ENCODE data around the gene RCSD1. TPM values are rescaled to one million over a fixed set of nuclear protein-coding genes. Genes with fewer than 3 reads are reported as not detected.

RCSD1 gene
- total RNA-seq, 1 experiment from 2014 or later, result 0.16 TPM

GRCh38 chr1:167715157-167715999, 85.3 kb downstream of the RCSD1 start:
- peak; percentile 98 for TF ChIP-seq CTCF (IDR thresholded peaks at IDR 0.05; ENCODE audit: unreplicated experiment)
- peak; percentile 97 for DNase-seq (ENCODE audit: unreplicated experiment)
- Mint-ChIP-seq H3K9me3 (ENCODE audit: unreplicated experiment) (no peaks in the 10 kb centered on the region), H3K27ac (ENCODE audit: low read depth, unreplicated experiment) (peak overlapping the region; percentile 91), H3K4me3 (ENCODE audit: unreplicated experiment) (peak overlapping the region; percentile 88), H3K36me3 (ENCODE audit: insufficient read depth, unreplicated experiment) (peaks cover 25% of the 10 kb centered on the region), H3K27me3 (ENCODE audit: insufficient read depth, unreplicated experiment) (no peaks in the 10 kb centered on the region), H3K4me1 (ENCODE audit: insufficient read depth, unreplicated experiment) (peaks cover 16% of the 10 kb centered on the region)
- CTCF ChIA-PET, result interaction anchor here (0.5 to 5.5 kb wide), 50 partner anchors 8 to 464 kb away, joined by 3 to 46 read pairs (median 4); partner anchors contain the start of genes ADCY10 and DCAF6
- BruUV-seq (replicated peaks), result no TSS peak
- POLR2A ChIA-PET, result interaction anchor here (0.6 to 5.8 kb wide), 35 partner anchors 9 to 745 kb away, joined by 3 to 154 read pairs (median 4); partner anchors contain the start of genes CREG1, DCAF6, MPC2 and SFT2D2
- intact Hi-C loops (cut with micrococcal nuclease), result loop anchor here (1.0 kb wide), 3 partner anchors 82 to 221 kb away; partner anchors contain the start of gene DCAF6

GRCh38 chr1:167716000-167716271, 85.9 kb downstream of the RCSD1 start:
- Mint-ChIP-seq H3K4me3 (ENCODE audit: unreplicated experiment) (peak overlapping the region; percentile 88), H3K36me3 (ENCODE audit: insufficient read depth, unreplicated experiment) (peaks cover 25% of the 10 kb centered on the region), H3K27ac (ENCODE audit: low read depth, unreplicated experiment) (peak overlapping the region; percentile 91), H3K4me1 (ENCODE audit: insufficient read depth, unreplicated experiment) (peaks cover 20% of the 10 kb centered on the region), H3K27me3 (ENCODE audit: insufficient read depth, unreplicated experiment) (no peaks in the 10 kb centered on the region), H3K9me3 (ENCODE audit: unreplicated experiment) (no peaks in the 10 kb centered on the region)
- no TSS peak for BruUV-seq (replicated peaks)
- TF ChIP-seq CTCF (IDR thresholded peaks at IDR 0.05; ENCODE audit: unreplicated experiment), result no peak
- ChIA-PET CTCF (interaction anchor here (0.7 to 5.5 kb wide), 22 partner anchors 8 to 464 kb away, joined by 3 to 46 read pairs (median 8); no protein-coding TSS in a partner anchor), POLR2A (interaction anchor here (0.6 to 5.8 kb wide), 20 partner anchors 9 to 464 kb away, joined by 3 to 154 read pairs (median 8); partner anchors contain the start of genes CREG1, DCAF6 and MPC2)
- DNase-seq (ENCODE audit: unreplicated experiment), result no peak
- intact Hi-C loops (cut with micrococcal nuclease), result loop anchor here (1.0 kb wide), 3 partner anchors 81 to 220 kb away; partner anchors contain the start of gene DCAF6

- CTCF ChIA-PET, result interaction anchor here (0.5 to 5.5 kb wide), 16 partner anchors 9 to 365 kb away, joined by 3 to 46 read pairs (median 4); no protein-coding TSS in a partner anchor
- no peaks in the 10 kb centered on the region for H3K9me3 Mint-ChIP-seq (ENCODE audit: unreplicated experiment)
- H3K27ac Mint-ChIP-seq (ENCODE audit: low read depth, unreplicated experiment), result no peak overlapping the region
- peaks cover 25% of the 10 kb centered on the region for H3K36me3 Mint-ChIP-seq (ENCODE audit: insufficient read depth, unreplicated experiment)
- no peak for DNase-seq (ENCODE audit: unreplicated experiment)
- no peak for TF ChIP-seq CTCF (IDR thresholded peaks at IDR 0.05; ENCODE audit: unreplicated experiment)
- H3K27me3 Mint-ChIP-seq (ENCODE audit: insufficient read depth, unreplicated experiment), result no peaks in the 10 kb centered on the region
- POLR2A ChIA-PET, result interaction anchor here (1.3 to 5.8 kb wide), 5 partner anchors 67 to 219 kb away, joined by 3 to 154 read pairs (median 74); partner anchors contain the start of genes CREG1, DCAF6 and MPC2
- peak overlapping the region; percentile 88 for H3K4me3 Mint-ChIP-seq (ENCODE audit: unreplicated experiment)
- intact Hi-C loops (cut with micrococcal nuclease), result no loop called here
- no TSS peak for BruUV-seq (replicated peaks)
- peaks cover 28% of the 10 kb centered on the region for H3K4me1 Mint-ChIP-seq (ENCODE audit: insufficient read depth, unreplicated experiment)
Observed at GRCh38 chr1:167717351-167717750, 87.3 kb downstream of the RCSD1 start.

Data from MCF 10A (cell line).